Fibroblast of pulmonary artery (primary cell): Measurements from ENCODE around the gene ANLN.

Experiments
- DNase-seq: peaks from one replicate; pipeline ENCODE4 v3.0.0-alpha.2; 2010; ENCODE audit warnings: low read depth
- H3K4me3 ChIP-seq: replicated peaks from 2 replicates; pipeline ENCODE4 v1.5.1; 2011; ENCODE audit warnings: low read depth, mild to moderate bottlenecking, control low read depth, low read length, moderate library complexity
- TF ChIP-seq, protein P1 (sequence below): IDR thresholded peaks from 2 replicates; pipeline ENCODE4 v1.5.1; 2011; ENCODE audit warnings: mild to moderate bottlenecking, control low read depth, low read length, inconsistent platforms; ENCODE audit errors: missing control alignments

The ANLN gene

DNA sequence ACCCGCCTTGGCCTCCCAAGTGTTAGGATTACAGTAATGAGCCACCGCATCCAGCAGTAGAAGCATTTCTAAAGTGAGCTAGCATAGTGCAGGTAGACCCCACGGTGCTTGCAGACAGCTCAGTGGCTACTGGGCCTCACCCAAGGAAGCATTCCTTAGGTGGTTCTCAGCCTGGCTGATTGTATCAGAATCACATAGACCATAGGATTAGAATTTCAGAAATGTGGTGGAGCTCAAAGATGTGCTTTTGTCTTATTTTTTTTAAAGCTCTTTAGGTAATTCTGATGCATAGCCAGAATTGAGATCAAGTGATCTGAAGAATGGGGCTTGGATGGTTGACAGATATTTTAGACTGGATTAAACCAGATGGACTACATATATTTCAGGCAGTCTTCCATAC lies 10.9 kb downstream of the ANLN start:
- TF ChIP-seq, protein P1, sequence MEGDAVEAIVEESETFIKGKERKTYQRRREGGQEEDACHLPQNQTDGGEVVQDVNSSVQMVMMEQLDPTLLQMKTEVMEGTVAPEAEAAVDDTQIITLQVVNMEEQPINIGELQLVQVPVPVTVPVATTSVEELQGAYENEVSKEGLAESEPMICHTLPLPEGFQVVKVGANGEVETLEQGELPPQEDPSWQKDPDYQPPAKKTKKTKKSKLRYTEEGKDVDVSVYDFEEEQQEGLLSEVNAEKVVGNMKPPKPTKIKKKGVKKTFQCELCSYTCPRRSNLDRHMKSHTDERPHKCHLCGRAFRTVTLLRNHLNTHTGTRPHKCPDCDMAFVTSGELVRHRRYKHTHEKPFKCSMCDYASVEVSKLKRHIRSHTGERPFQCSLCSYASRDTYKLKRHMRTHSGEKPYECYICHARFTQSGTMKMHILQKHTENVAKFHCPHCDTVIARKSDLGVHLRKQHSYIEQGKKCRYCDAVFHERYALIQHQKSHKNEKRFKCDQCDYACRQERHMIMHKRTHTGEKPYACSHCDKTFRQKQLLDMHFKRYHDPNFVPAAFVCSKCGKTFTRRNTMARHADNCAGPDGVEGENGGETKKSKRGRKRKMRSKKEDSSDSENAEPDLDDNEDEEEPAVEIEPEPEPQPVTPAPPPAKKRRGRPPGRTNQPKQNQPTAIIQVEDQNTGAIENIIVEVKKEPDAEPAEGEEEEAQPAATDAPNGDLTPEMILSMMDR = no peak
- DNase-seq = peak; percentile 13

DNA sequence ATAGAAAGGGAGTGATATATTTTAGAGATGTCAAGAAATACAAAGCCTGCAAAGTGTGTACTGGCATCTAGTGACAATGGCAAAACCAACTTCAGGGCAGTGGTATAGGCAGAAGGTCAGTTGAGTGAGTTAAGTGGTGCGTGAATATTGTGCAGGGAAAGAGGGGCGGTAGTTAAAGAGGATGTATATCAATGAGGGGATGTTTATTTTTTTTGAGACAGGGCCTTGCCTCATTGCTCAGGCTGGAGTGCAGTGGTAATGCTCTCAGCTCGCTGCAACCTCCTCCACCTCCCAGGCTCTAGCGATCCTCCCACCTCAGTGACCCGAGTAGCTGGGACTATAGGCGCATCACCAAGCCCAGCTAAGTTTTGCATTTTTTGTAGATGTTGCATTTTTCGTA lies 13.8 kb downstream of the ANLN start:
- no peak overlapping the region for H3K4me3 ChIP-seq
- TF ChIP-seq, protein P1 = no peak
- DNase-seq = no peak

More for the DNA sequence above, 10.9 kb downstream of the ANLN start:
- no peak overlapping the region for H3K4me3 ChIP-seq

DNA sequence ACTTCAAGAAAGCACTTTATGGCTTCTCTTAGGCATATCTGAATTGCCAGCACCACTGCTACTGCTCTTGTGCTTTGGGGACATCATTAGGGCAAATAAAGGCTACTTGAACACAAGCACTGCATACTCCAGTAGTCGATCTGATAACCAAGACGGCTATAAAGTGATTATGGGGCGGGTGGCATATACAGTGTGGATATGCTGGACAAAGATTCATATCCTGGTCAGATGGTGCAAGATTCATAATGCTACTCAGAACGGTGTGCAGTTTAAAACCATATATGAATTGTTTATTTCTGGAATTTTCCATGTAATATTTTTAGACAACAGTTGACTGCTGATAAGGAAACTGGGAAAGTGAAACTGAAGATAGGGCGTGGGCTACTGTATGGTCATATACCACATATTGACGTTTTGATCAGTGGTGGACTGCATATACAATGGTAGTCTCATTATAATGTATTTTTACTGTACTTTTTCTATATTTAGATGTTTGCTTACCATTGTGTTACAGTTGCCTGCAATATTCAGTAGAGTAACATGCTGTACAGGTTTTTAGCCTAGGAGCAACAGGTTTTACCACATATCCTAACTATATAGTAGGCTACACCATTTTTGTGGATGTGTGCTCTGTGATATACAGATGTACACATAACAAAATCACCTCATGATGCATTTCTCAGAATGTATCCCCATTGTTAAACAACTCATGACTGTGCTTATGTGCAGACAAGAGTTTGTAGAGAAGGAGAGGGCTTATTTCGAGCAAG lies 15.2 kb downstream of the ANLN start:
- TF ChIP-seq, protein P1 = no peak
- DNase-seq = no peak
- H3K4me3 ChIP-seq = no peak overlapping the region

DNA sequence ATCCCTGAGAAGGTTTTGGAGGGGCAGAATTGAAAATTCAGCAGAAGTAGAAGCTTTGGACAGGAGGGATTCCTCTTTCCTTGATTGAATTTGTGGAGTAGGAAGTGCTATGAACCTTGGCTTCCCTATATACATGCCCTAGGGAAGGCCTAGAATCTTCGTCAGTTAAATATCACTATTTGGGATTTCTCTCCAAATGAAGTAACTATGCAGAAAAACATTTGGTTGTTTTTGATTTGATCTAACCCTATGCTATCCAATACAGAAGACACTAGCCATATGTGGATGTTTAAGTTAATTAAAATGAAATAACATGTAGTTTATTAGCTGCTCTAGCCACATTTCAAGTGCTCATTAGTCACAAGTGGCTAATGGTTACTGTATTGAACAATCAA lies 15.7 kb downstream of the ANLN start:
- no peak for DNase-seq
- no peak overlapping the region for H3K4me3 ChIP-seq

DNA sequence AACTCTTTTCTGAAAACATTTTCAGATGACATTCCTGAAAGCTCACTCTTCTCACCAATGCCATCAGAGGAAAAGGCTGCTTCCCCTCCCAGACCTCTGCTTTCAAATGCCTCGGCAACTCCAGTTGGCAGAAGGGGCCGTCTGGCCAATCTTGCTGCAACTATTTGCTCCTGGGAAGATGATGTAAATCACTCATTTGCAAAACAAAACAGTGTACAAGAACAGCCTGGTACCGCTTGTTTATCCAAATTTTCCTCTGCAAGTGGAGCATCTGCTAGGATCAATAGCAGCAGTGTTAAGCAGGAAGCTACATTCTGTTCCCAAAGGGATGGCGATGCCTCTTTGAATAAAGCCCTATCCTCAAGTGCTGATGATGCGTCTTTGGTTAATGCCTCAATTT lies 16.5 kb downstream of the ANLN start:
- DNase-seq = no peak
- no peak overlapping the region for H3K4me3 ChIP-seq
- TF ChIP-seq, protein P1 = no peak

More for the DNA sequence above, 15.7 kb downstream of the ANLN start:
- TF ChIP-seq, protein P1 = no peak

DNA sequence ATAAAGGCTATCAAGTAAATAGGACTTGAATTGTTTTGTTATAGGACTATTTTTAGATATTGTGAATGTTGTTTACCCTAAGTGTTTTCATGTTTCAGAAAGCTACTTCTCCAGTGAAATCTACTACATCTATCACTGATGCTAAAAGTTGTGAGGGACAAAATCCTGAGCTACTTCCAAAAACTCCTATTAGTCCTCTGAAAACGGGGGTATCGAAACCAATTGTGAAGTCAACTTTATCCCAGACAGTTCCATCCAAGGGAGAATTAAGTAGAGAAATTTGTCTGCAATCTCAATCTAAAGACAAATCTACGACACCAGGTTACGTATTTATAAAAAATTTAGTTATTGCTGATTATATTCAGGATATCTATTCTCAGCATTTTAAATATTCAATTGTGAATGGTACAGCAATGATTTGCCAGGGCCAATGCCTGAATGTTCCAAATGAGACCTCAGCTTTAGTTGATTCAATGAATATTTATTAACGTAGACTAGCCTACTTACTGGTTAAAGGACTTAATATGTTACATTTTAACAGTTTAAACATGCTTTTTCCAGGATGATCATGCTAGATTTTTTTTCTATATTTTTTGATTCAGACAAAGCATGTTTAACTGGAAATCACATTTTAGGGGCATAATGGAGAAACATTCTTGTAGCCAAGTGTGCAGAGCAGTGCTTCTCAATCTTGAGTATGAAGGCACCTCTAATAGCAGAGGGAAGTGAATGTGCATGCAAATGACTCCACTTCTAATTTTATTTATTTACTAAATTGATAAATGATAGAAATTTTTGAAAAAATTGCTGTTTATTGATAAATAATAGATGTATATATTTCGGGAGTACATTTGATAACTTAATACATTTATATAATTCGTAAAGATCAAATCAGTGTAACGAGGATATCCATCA lies 18.2 kb downstream of the ANLN start:
- no peak overlapping the region for H3K4me3 ChIP-seq
- DNase-seq = no peak
- TF ChIP-seq, protein P1 = no peak
